ENCODE results near the gene HAUS8.

HAUS8 gene

DNA sequence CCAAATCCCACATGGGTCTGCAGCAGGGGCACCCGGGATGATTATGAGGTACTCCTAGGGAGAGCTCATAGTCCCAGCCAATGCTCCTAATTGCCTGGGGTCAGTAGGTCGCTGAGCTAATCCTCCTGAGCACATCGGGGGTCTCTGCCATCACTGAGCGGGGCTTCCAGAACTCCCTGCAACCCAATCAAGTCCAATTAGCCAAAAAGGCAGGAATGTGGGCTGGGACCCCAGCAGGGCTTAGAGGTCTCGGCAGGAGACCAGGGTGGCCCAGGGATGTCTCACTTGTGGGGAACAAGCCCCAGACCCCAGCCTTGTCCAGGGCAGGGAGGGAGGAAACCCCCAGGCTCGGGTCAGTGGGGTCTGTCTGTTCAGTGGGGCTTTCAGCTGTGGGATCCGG lies 31.5 kb downstream of the HAUS8 start:
- Histone ChIP-seq H3K4me3 (ENCODE audit: severe bottlenecking) (no peak overlapping the region), H3K27me3 (ENCODE audit: insufficient read depth, poor library complexity, severe bottlenecking) (no peaks in the 10 kb centered on the region), H3K36me3 (ENCODE audit: low read depth) (no peaks in the 10 kb centered on the region), H3K27ac (ENCODE audit: poor library complexity, severe bottlenecking) (no peak overlapping the region), H3K9me3 (ENCODE audit: severe bottlenecking) (no peaks in the 10 kb centered on the region), H3K4me1 (ENCODE audit: insufficient read depth, poor library complexity, severe bottlenecking) (no peaks in the 10 kb centered on the region)
- TF ChIP-seq, protein P1, sequence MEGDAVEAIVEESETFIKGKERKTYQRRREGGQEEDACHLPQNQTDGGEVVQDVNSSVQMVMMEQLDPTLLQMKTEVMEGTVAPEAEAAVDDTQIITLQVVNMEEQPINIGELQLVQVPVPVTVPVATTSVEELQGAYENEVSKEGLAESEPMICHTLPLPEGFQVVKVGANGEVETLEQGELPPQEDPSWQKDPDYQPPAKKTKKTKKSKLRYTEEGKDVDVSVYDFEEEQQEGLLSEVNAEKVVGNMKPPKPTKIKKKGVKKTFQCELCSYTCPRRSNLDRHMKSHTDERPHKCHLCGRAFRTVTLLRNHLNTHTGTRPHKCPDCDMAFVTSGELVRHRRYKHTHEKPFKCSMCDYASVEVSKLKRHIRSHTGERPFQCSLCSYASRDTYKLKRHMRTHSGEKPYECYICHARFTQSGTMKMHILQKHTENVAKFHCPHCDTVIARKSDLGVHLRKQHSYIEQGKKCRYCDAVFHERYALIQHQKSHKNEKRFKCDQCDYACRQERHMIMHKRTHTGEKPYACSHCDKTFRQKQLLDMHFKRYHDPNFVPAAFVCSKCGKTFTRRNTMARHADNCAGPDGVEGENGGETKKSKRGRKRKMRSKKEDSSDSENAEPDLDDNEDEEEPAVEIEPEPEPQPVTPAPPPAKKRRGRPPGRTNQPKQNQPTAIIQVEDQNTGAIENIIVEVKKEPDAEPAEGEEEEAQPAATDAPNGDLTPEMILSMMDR (IDR thresholded peaks at IDR 0.05; ENCODE audit: poor library complexity, severe bottlenecking), result no peak
- ATAC-seq (ENCODE audit: low read depth) (no peak), DNase-seq (ENCODE audit: low spot score) (no peak)

- TF ChIP-seq, protein P1 (IDR thresholded peaks at IDR 0.05; ENCODE audit: poor library complexity, severe bottlenecking), result no peak
- Histone ChIP-seq H3K27ac (ENCODE audit: poor library complexity, severe bottlenecking) (no peak overlapping the region), H3K4me3 (ENCODE audit: severe bottlenecking) (no peak overlapping the region), H3K27me3 (ENCODE audit: insufficient read depth, poor library complexity, severe bottlenecking) (no peaks in the 10 kb centered on the region), H3K4me1 (ENCODE audit: insufficient read depth, poor library complexity, severe bottlenecking) (no peaks in the 10 kb centered on the region), H3K36me3 (ENCODE audit: low read depth) (no peaks in the 10 kb centered on the region), H3K9me3 (ENCODE audit: severe bottlenecking) (no peaks in the 10 kb centered on the region)
- ATAC-seq (ENCODE audit: low read depth) (no peak), DNase-seq (ENCODE audit: low spot score) (no peak)
Observed at GRCh38 chr19:17041976-17042375, 33.3 kb downstream of the HAUS8 start.

DNA sequence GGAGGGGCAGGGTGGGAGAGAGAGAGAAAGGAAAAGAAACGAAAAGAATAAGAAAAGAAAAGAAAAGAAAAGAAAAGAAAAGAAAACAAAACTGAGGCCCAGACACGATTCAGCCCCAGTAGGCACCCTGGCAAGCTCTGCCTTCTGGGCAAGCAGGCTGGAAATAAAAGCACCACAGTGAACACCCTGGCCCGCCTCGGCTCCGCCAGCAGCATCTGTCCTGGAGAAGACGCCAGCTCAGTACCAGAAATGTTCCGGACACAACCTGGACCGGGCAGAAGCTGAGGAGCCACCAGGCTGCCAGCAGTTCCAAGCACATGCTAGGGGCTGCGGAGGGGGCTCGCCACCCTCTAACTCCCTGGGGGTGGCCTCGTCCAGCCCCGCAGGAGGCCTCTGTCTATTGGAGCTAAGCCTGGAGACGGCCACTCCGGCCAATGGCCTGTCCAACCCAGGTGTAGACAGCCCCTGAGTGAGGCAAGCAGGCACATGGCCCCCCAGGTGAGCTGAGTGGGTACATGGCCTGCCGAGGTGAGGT lies 37.2 kb downstream of the HAUS8 start:
- DNase-seq (ENCODE audit: low spot score) (no peak), ATAC-seq (ENCODE audit: low read depth) (no peak)
- H3K4me3 ChIP-seq (ENCODE audit: severe bottlenecking), result no peak overlapping the region
- TF ChIP-seq, protein P1 (IDR thresholded peaks at IDR 0.05; ENCODE audit: poor library complexity, severe bottlenecking), result no peak
- H3K9me3 ChIP-seq (ENCODE audit: severe bottlenecking), result no peaks in the 10 kb centered on the region
- no peaks in the 10 kb centered on the region for H3K36me3 ChIP-seq (ENCODE audit: low read depth)
- no peaks in the 10 kb centered on the region for H3K27me3 ChIP-seq (ENCODE audit: insufficient read depth, poor library complexity, severe bottlenecking)
- no peak overlapping the region for H3K27ac ChIP-seq (ENCODE audit: poor library complexity, severe bottlenecking)
- H3K4me1 ChIP-seq (ENCODE audit: insufficient read depth, poor library complexity, severe bottlenecking), result no peaks in the 10 kb centered on the region

- no peak overlapping the region for H3K4me3 ChIP-seq (ENCODE audit: severe bottlenecking)
Observed at GRCh38 chr19:17037184-17037583, 38.1 kb downstream of the HAUS8 start.

GRCh38 chr19:17036640-17037039 lies 38.6 kb downstream of the HAUS8 start:
- Histone ChIP-seq H3K4me1 (ENCODE audit: insufficient read depth, poor library complexity, severe bottlenecking) (no peaks in the 10 kb centered on the region), H3K27ac (ENCODE audit: poor library complexity, severe bottlenecking) (no peak overlapping the region), H3K27me3 (ENCODE audit: insufficient read depth, poor library complexity, severe bottlenecking) (no peaks in the 10 kb centered on the region), H3K4me3 (ENCODE audit: severe bottlenecking) (no peak overlapping the region), H3K36me3 (ENCODE audit: low read depth) (no peaks in the 10 kb centered on the region), H3K9me3 (ENCODE audit: severe bottlenecking) (no peaks in the 10 kb centered on the region)
- ATAC-seq (ENCODE audit: low read depth), result no peak
- no peak for DNase-seq (ENCODE audit: low spot score)
- TF ChIP-seq, protein P1 (IDR thresholded peaks at IDR 0.05; ENCODE audit: poor library complexity, severe bottlenecking), result no peak

More at GRCh38 chr19:17037184-17037583, 38.1 kb downstream of the HAUS8 start:
- H3K4me1 ChIP-seq (ENCODE audit: insufficient read depth, poor library complexity, severe bottlenecking), result no peaks in the 10 kb centered on the region
- H3K27ac ChIP-seq (ENCODE audit: poor library complexity, severe bottlenecking), result no peak overlapping the region
- ATAC-seq (ENCODE audit: low read depth) (no peak; the same call in 2 of the 3 replicates), DNase-seq (ENCODE audit: low spot score) (no peak)
- TF ChIP-seq, protein P1 (IDR thresholded peaks at IDR 0.05; ENCODE audit: poor library complexity, severe bottlenecking), result no peak
- no peaks in the 10 kb centered on the region for H3K27me3 ChIP-seq (ENCODE audit: insufficient read depth, poor library complexity, severe bottlenecking)
- no peaks in the 10 kb centered on the region for H3K36me3 ChIP-seq (ENCODE audit: low read depth)
- H3K9me3 ChIP-seq (ENCODE audit: severe bottlenecking), result no peaks in the 10 kb centered on the region
